Measurements from ENCODE around the gene NR2E1.

Gene NR2E1

DNA sequence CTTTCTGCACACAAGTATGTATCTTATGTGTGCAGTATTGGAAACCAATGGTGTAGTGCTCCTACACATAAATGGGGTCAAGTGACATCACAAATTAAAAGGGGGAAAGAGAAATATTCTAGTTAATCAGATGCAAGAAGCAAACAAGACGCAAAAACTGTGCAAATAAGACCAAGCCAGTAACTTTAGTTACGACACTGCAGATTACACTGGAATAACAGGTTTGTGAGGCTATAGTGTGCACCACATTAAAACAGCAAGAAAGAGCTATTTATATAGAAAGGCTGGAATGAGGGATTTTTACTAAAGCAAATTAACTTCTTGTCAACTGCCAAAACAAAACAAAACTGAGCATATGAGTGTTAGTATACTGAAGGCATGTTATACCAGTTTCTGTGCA lies 45.8 kb downstream of the NR2E1 start:
- no peak for DNase-seq

DNA sequence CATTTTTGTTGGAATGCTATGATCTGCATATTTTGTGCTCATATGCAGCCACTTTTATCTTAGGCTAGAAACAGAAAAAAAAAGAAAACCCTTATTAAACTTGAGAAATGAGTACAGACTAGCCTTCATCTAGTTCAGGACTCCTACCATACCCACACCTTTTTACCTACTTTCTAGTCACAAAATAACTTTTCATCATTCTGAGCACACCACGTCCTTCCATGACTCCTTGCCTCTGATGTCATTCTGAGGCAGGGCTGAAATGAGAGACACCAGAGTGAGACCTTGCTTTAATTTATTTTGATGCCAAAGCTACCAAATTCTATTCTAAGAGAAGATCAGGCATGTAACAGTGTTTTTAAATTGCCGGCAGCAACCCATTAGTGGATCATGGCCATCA lies 56.2 kb downstream of the NR2E1 start:
- no peak for DNase-seq

DNA sequence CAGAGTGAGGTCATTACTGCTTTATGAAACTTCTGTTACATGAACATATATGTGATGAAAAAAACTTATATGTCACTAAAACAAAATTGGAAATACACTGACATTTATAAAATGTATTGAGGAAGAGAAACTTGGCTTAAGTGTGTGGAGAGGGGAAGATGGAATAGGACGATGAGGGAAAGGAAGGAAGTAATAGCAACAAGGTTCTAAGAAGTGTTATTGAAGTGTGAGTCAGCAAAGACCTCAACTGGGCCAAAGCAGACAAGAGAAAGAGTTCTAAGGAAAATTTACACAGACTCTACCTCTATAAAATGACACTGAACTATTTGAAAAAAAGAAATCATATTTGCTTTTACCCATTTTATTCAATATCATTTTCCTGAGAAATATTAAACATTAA lies 56.7 kb downstream of the NR2E1 start:
- DNase-seq = no peak

DNA sequence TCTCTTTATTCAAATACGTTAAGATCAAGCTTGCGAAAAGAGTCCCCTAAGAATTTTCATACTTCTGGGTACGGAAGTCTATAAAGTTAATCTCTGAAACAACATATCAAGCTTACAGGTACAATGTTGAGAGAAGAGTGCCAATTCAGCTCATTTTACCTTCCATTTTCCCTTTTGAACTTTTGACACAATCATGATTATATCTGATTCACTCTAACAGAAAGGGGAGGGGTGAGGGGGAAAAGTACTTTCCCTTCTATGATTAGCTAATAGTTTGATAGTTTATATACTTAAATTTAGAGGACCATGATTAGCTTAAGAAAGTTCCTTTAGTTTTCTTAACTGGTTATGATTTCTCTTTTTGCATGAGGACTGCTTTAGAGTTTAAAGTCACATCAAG lies 61.5 kb downstream of the NR2E1 start:
- no peak for DNase-seq

DNA sequence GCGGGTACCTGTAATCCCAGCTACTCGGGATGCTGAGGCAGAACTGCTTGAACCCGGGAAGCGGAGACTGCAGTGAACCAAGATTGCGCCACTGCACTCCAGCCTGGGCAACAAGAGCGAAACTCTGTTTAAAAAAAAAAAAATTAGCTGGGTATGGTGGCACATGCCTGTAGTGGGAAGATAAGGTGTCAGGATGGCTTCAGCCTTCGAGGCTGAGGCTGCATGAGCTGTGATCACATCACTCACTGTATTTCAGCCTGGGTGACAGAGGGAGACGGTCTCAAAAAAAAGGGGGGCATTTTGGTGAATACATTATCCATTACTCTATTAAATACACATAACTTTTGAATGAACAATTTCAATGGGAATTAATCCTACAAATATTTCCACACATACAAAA lies 62.6 kb downstream of the NR2E1 start:
- no peak for DNase-seq

DNA sequence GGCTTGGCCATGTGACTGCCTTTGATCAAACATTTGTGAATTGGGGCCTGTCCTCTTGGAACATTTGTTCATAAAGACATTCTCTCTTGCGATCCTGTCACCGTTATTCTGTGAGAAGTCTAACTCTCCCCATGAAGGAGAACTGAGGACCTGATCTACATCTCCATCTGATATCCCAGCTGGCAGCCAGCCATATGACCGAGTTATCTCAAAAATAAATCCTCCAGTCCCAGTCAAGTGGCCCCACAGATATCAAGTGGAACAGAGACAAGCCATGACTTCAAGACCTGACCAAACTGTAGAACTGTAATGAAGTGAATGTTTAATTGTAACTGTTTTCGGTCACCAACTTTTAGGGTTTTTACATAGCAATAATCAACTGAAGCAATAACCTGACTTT lies 69.3 kb downstream of the NR2E1 start:
- no peak for DNase-seq

DNA sequence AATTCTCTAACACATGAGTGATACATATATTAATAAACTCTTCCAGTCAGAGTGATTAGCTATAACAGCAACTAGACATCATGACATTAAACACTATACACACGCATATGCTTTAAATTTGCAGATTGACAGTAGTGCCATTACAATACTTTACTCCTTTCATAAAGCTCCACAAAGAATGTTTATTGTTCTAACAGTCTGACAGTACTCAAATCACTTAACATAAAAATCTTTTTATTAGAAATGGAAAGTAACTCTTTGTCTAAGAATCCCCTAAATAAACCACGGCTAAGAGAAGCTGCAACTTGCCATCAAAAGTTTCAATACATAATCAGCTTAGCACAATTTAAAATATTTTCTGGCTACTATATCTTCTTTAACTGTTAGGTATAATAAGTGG lies 71.0 kb downstream of the NR2E1 start:
- DNase-seq = no peak

DNA sequence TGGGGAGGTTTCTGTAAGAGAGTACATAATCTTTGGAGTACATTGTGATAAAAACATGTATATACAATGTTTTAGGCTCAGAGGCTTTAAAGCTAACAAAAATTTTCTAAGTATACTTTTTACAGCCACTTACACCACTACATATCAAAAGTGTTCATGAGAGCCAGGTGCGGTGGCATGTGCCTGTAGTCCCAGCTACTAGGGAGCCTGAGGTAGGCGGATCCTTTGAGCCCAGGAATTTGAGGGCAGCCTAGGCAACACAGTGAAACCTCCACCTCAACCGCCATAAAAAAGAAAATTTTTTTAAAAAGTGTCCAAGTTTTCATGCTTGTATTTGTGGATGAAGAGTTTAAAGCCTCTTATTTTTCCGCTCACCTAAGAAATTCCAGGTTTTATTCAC lies 72.5 kb downstream of the NR2E1 start:
- DNase-seq = no peak

Measured in stimulated activated CD8-positive, alpha-beta memory T cell treated with anti-CD3 and anti-CD28 coated beads, Interleukin-4, amount 100 ng/mL, for 48 hours (primary cell).